ENCODE data around the gene PRXL2B.

Gene PRXL2B

GRCh38 chr1:2587860-2588571, 1.4 kb downstream of the PRXL2B start:
- no peak for DNase-seq

GRCh38 chr1:2588661-2589430, 2.3 kb downstream of the PRXL2B start:
- DNase-seq: no peak

- DNase-seq: no peak
Observed at GRCh38 chr1:2589431-2590232, 3.1 kb downstream of the PRXL2B start.

GRCh38 chr1:2590233-2591141, 3.9 kb downstream of the PRXL2B start:
- no peak for DNase-seq

- no peak for DNase-seq
Observed at GRCh38 chr1:2591233-2591580, 4.6 kb downstream of the PRXL2B start.

- no peak for DNase-seq
Observed at GRCh38 chr1:2591581-2592261, 5.1 kb downstream of the PRXL2B start.

- no peak for DNase-seq
Observed at GRCh38 chr1:2592672-2593071, 6.1 kb downstream of the PRXL2B start.

GRCh38 chr1:2593251-2593878, 6.8 kb downstream of the PRXL2B start:
- DNase-seq: no peak

GRCh38 chr1:2594001-2594640, 7.5 kb downstream of the PRXL2B start:
- no peak for DNase-seq

- no peak for DNase-seq
Observed at GRCh38 chr1:2594641-2595131, 8.1 kb downstream of the PRXL2B start.

- no peak for DNase-seq
Observed at GRCh38 chr1:2595261-2595811, 8.8 kb downstream of the PRXL2B start.

- no peak for DNase-seq
Observed at GRCh38 chr1:2595812-2596529, 9.4 kb downstream of the PRXL2B start.

- DNase-seq: no peak
Observed at GRCh38 chr1:2596530-2597333, 10.2 kb downstream of the PRXL2B start.

- DNase-seq: no peak
Observed at GRCh38 chr1:2597441-2598328, 11.1 kb downstream of the PRXL2B start.

- no peak for DNase-seq
Observed at GRCh38 chr1:2598329-2598931, 11.9 kb downstream of the PRXL2B start.

- no peak for DNase-seq
Observed at GRCh38 chr1:2601721-2602303, 15.2 kb downstream of the PRXL2B start.

GRCh38 chr1:2602311-2602835, 15.8 kb downstream of the PRXL2B start:
- DNase-seq: no peak

Data from DMS 273 treated with DMSO at 0.1 percent for 48 hours (cell line).